Epithelial cell of proximal tubule (primary cell): Measurements from ENCODE around the gene ITGA6. TPM values are rescaled to one million over a fixed set of nuclear protein-coding genes. Genes with fewer than 3 reads are reported as not detected.

ENCODE experiments used
- DNase-seq: peaks from one replicate; pipeline ENCODE4 v3.0.0-alpha.2; 2011; ENCODE audit warnings: low read depth
- H3K4me3 ChIP-seq: 2 replicates; pipeline ENCODE4 v1.5.1; 2011; ENCODE audit warnings: low read depth, mild to moderate bottlenecking, low read length
- total RNA-seq: library from RNA; depleted of rRNA; stranded (reverse); fragments of >200 nt; gene quantifications from 2 replicates; pipeline ENCODE4 v1.2.3, GENCODE V29; 2015
- TF ChIP-seq, protein P1 (sequence below): conservative IDR thresholded peaks from 2 replicates; pipeline ENCODE4 v1.5.1; 2012; ENCODE audit warnings: low read depth, mild to moderate bottlenecking, low read length

Gene ITGA6
- total RNA-seq, 1 donor from 2014 or later, result 100 TPM

GRCh38 chr2:172434821-172435605 is 7.6 kb downstream of the ITGA6 start:
- TF ChIP-seq, protein P1, sequence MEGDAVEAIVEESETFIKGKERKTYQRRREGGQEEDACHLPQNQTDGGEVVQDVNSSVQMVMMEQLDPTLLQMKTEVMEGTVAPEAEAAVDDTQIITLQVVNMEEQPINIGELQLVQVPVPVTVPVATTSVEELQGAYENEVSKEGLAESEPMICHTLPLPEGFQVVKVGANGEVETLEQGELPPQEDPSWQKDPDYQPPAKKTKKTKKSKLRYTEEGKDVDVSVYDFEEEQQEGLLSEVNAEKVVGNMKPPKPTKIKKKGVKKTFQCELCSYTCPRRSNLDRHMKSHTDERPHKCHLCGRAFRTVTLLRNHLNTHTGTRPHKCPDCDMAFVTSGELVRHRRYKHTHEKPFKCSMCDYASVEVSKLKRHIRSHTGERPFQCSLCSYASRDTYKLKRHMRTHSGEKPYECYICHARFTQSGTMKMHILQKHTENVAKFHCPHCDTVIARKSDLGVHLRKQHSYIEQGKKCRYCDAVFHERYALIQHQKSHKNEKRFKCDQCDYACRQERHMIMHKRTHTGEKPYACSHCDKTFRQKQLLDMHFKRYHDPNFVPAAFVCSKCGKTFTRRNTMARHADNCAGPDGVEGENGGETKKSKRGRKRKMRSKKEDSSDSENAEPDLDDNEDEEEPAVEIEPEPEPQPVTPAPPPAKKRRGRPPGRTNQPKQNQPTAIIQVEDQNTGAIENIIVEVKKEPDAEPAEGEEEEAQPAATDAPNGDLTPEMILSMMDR, result no peak
- no peak for DNase-seq
- no peak overlapping the region for H3K4me3 ChIP-seq

GRCh38 chr2:172435606-172435911 is 8.2 kb downstream of the ITGA6 start:
- TF ChIP-seq, protein P1, result no peak
- H3K4me3 ChIP-seq, result no peak overlapping the region
- DNase-seq, result no peak

DNA sequence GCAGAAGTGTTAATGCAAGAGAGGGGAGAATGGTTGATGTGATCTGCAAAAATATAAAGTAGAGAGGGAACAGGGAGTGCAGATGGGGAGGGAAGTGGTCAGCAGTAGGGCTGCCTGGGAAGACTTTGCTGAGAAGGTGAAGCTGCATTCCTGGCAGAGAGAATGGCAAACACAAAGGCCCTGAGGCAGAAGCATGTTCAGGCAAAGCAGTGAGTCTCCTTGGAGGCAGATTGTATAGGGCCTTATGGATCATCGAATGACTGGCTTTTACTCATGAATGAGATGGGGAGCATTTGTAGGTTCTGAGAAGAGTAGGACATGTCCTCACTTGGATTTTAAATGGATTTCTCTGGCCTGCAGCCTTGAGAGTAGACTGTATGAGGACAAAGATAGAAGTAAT is 9.5 kb downstream of the ITGA6 start:
- no peak overlapping the region for H3K4me3 ChIP-seq
- TF ChIP-seq, protein P1, result no peak
- DNase-seq, result no peak

- no peak overlapping the region for H3K4me3 ChIP-seq
- DNase-seq, result no peak
- TF ChIP-seq, protein P1, result no peak
These were observed 10.3 kb downstream of the ITGA6 start for GRCh38 chr2:172437419-172438341.

- DNase-seq, result no peak
- H3K4me3 ChIP-seq, result no peak overlapping the region
- TF ChIP-seq, protein P1, result no peak
These were observed 11.5 kb downstream of the ITGA6 start for GRCh38 chr2:172438741-172439508.

DNA sequence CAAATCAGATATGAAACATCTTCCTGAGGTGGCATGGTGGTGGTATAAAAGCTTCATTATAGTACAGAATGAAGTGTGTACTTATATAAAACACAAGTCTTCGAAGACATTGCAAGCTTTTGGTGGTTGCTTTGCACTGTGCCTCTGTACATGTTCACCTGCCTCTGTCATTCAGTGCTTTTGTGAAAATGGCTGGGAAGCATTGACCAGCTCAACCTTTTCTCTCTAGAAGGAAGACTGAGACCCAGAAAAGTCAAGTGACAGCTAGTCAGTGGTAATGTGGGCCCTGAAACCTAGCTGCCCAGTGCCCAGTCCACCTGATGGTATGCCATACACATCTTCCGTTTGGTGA is 12.1 kb downstream of the ITGA6 start:
- no peak for DNase-seq
- H3K4me3 ChIP-seq, result no peak overlapping the region
- TF ChIP-seq, protein P1, result no peak
